ENCODE results near the gene RET.

RET gene

GRCh38 chr10:43153901-43154300 is 77.0 kb downstream of the RET start:
- Histone ChIP-seq H3K36me3 (ENCODE audit: insufficient read depth, low read length) (no peaks in the 10 kb centered on the region), H4K20me1 (ENCODE audit: insufficient read depth, low read length) (peaks cover 38% of the 10 kb centered on the region), H3K79me2 (ENCODE audit: insufficient read depth, low read length) (peaks cover 97% of the 10 kb centered on the region)

GRCh38 chr10:43155221-43155620 is 78.4 kb downstream of the RET start:
- Histone ChIP-seq H3K36me3 (ENCODE audit: insufficient read depth, low read length) (peaks cover 4% of the 10 kb centered on the region; the same call in 1 of the 2 replicates), H3K9ac (ENCODE audit: low read depth, low read length) (no peak overlapping the region), H3K4me2 (ENCODE audit: insufficient read depth, low read length) (no peak overlapping the region), H3K27me3 (ENCODE audit: insufficient read depth, low read length, poor library complexity) (no peaks in the 10 kb centered on the region), H2AFZ (ENCODE audit: low read depth, low read length) (no peak overlapping the region), H3K4me1 (ENCODE audit: insufficient read depth, low read length) (no peaks in the 10 kb centered on the region; the same call in 1 of the 2 replicates), H3K79me2 (ENCODE audit: insufficient read depth, low read length) (peaks cover 94% of the 10 kb centered on the region), H3K9me3 (ENCODE audit: insufficient read depth, low read length, severe bottlenecking) (no peaks in the 10 kb centered on the region), H3K27ac (ENCODE audit: low read length) (no peak overlapping the region), H3K4me3 (ENCODE audit: low read depth in 1 of 2, low read length in 2 of 2) (no peak overlapping the region), H4K20me1 (ENCODE audit: insufficient read depth, low read length) (peaks cover 33% of the 10 kb centered on the region)
- TF ChIP-seq CTCF (IDR thresholded peaks at IDR 0.05; ENCODE audit: borderline replicate concordance, extremely low read depth, low read length, poor library complexity, severe bottlenecking), result no peak
- no peak for TF ChIP-seq EZH2 (IDR thresholded peaks at IDR 0.05; ENCODE audit: borderline replicate concordance, low read depth, low read length, severe bottlenecking)
- DNase-seq, result no peak
- no peak for ATAC-seq (ENCODE audit: insufficient read depth, low read depth)

More at GRCh38 chr10:43153901-43154300, 77.0 kb downstream of the RET start:
- ATAC-seq (ENCODE audit: insufficient read depth, low read depth), result no peak
- Histone ChIP-seq H3K4me3 (ENCODE audit: low read depth in 1 of 2, low read length in 2 of 2) (no peak overlapping the region), H3K27me3 (ENCODE audit: insufficient read depth, low read length, poor library complexity) (no peaks in the 10 kb centered on the region), H3K27ac (ENCODE audit: low read length) (no peak overlapping the region), H3K9me3 (ENCODE audit: insufficient read depth, low read length, severe bottlenecking) (no peaks in the 10 kb centered on the region), H3K4me1 (ENCODE audit: insufficient read depth, low read length) (no peaks in the 10 kb centered on the region; the same call in 1 of the 2 replicates), H3K4me2 (ENCODE audit: insufficient read depth, low read length) (no peak overlapping the region), H2AFZ (ENCODE audit: low read depth, low read length) (no peak overlapping the region), H3K9ac (ENCODE audit: low read depth, low read length) (no peak overlapping the region)
- no peak for TF ChIP-seq EZH2 (IDR thresholded peaks at IDR 0.05; ENCODE audit: borderline replicate concordance, low read depth, low read length, severe bottlenecking)
- no peak for TF ChIP-seq CTCF (IDR thresholded peaks at IDR 0.05; ENCODE audit: borderline replicate concordance, extremely low read depth, low read length, poor library complexity, severe bottlenecking)
- no peak for DNase-seq

GRCh38 chr10:43155741-43156140 is 78.9 kb downstream of the RET start:
- H3K79me2 ChIP-seq (ENCODE audit: insufficient read depth, low read length), result peaks cover 93% of the 10 kb centered on the region
- no peaks in the 10 kb centered on the region for H3K27me3 ChIP-seq (ENCODE audit: insufficient read depth, low read length, poor library complexity)
- no peak overlapping the region for H3K4me2 ChIP-seq (ENCODE audit: insufficient read depth, low read length)
- no peak overlapping the region for H3K4me3 ChIP-seq (ENCODE audit: low read depth in 1 of 2, low read length in 2 of 2)
- H3K36me3 ChIP-seq (ENCODE audit: insufficient read depth, low read length), result peaks cover 8% of the 10 kb centered on the region; the same call in 1 of the 2 replicates
- H3K27ac ChIP-seq (ENCODE audit: low read length), result no peak overlapping the region
- TF ChIP-seq EZH2 (IDR thresholded peaks at IDR 0.05; ENCODE audit: borderline replicate concordance, low read depth, low read length, severe bottlenecking), result no peak
- no peak for TF ChIP-seq CTCF (IDR thresholded peaks at IDR 0.05; ENCODE audit: borderline replicate concordance, extremely low read depth, low read length, poor library complexity, severe bottlenecking)
- no peak overlapping the region for H3K9ac ChIP-seq (ENCODE audit: low read depth, low read length)
- no peak overlapping the region for H2AFZ ChIP-seq (ENCODE audit: low read depth, low read length)
- H4K20me1 ChIP-seq (ENCODE audit: insufficient read depth, low read length), result peaks cover 33% of the 10 kb centered on the region
- no peaks in the 10 kb centered on the region for H3K9me3 ChIP-seq (ENCODE audit: insufficient read depth, low read length, severe bottlenecking)
- ATAC-seq (ENCODE audit: insufficient read depth, low read depth) (no peak), DNase-seq (no peak)
- H3K4me1 ChIP-seq (ENCODE audit: insufficient read depth, low read length), result no peaks in the 10 kb centered on the region; the same call in 1 of the 2 replicates

Data from DND-41 (cell line).